NCI-H82 (cell line): ENCODE results near the gene TAX1BP3.
A peak's percentile ranks its signal among the peaks of the same experiment; 100 is the strongest.

Experiments used
- DNase-seq: peaks from one replicate; lab custom pipeline; 2025; lab: John Stamatoyannopoulos, UW

The TAX1BP3 gene

DNA sequence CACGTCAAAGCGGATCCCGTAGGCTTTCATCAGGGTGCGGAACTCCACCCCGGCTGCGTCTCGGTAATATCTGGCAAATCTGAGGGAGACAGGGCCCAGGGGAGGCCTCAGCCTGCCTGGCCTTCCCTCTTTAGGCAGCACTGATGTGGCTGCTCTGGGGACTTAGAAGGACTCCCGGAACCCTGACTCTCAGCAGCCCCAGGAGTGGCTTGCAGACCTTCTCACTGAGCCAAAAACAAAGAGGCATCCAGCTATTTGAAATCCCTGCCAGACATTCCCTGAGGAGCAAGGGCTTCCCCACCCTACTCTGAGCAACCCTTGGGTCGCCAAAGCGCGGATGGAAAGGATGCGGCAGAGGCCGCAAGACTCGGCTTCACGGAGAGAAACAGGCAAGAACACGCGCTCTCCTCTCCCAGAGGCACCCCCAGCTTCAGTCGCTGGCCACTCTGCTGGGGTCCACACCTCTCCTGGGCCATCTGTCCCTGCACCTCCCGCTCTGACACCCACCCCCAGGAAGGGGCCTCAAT lies 19.7 kb upstream of the TAX1BP3 start:
- no peak for DNase-seq

- DNase-seq, result peak; percentile 52
Observed at GRCh38 chr17:3685174-3685573, 16.8 kb upstream of the TAX1BP3 start.

DNA sequence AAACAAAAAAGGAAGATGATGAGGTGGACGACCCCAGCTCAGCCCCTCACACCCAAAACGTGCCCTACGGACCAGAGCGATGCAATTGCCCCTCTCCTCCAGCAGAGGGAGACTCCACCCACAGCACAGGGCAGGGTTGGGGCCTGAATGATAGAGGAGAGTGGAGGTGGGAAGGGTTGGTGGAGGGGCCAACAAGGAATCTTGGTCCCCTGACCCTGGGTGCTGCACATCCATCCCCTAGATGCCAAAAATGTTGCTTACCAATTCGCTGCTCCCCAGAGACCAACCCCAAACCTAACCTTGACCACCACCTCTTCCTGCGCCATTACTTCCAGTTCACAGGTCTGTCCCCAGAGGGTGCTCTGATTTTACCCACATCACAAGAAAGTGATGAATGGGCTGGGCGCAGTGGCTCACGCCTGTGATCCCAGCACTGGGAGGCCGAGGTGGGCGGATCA lies 14.7 kb upstream of the TAX1BP3 start:
- peak; percentile 76 for DNase-seq

DNA sequence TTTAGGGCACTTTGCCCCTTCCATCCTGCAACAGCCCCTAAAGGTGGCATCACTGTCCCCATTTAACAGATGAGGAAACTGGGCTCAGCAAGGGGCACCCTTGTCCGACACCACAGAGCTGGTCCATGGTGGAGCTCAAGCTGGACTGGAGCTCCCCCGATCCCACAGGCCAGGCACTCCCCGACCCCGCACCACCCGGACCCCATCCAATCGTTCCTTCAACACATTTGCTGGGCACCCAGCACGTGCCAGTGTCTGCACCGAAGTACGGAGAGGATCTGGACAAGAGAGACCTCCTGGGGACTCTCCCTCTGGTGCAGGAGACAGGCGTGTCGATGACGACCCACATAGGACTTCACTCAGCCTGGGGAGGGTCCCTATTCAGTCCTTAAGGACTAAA lies 13.7 kb upstream of the TAX1BP3 start:
- DNase-seq, result no peak

DNA sequence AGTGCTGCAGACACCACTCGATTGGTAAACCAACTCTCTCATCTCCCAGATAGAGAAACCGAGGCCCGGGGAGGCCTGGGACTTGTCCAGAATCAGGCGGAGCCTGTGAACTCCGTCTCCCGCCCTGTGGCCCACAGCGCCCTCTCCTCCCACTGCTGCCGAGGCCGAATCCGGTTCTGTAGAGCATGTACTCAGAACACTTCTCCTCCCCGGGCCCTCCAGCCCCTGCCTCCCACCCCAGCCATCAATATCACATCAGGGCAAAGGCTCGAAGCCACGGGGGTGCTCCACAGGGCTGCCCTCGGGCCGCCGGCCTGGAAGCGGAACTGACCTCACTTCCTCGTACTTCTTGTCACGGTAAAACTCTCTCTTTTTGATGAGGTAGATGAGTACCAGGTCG lies 13.2 kb upstream of the TAX1BP3 start:
- DNase-seq, result no peak

GRCh38 chr17:3681057-3681456 lies 12.7 kb upstream of the TAX1BP3 start:
- DNase-seq, result no peak

DNA sequence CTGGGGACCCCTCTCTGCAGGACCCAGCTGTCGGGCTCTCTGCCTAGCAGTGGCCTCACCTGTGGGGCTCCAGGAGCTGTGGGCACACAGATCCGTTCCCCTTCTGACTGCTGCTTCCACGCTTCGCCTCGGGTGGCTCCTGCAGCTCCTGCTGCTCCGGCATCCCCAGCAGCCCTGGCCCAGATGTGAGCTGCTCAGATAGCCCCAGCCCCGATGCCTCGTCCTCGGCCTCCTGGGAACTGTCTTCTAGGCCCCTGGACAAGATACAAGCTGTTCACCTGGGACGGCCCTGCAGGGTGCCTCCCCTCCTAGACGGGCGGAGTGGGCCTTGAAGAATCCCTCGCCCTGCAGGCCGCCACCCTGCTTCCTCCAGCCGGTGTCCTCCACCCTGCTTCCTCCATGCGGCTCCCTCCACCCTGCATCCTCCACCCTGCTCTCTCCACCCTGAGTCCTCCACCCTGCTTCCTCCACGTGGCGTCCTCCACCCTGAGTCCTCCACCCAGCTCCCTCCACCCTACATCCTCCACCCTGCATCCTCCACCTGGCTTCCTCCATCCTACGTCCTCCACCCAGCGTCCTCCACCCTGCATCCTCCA lies 11.3 kb upstream of the TAX1BP3 start:
- peak; percentile 39 for DNase-seq

GRCh38 chr17:3678821-3679530 lies 10.6 kb upstream of the TAX1BP3 start:
- DNase-seq, result no peak

DNA sequence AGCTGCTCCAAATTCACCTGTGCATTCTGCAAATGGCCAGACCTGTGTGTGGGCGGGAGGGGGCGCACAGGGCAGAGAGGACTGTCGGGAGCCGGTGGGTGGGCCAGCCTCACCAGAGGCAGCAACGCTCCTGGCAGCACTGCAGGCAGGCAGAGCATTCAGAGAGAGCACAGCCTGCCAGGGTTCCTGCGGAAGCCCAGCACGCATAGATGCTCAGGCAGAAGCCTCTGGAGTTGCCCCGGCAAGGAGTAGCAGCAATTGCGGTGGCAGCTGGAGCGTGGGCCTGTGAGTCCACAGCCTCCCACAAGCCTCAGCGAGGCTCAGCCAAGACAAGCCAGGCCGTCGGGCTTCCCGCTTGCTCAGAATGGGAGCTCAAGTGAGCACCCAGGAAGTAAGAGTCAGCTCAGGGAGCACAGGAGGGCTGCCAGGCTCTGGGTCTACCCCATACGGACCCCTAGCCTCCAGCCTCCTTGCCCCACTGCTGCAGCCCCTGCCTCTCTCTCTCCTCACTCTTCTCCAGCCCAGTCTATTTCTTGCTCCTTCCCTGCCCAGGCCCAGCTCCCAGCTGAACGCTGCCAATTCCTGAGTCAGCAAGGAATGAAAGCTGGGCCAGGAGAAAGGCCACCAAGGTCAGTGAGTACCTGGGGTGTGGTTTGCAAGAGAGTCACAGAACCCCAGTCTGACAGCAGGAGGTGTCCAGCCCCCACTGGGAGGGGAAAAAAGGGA lies 9.9 kb upstream of the TAX1BP3 start:
- peak; percentile 52 for DNase-seq

DNA sequence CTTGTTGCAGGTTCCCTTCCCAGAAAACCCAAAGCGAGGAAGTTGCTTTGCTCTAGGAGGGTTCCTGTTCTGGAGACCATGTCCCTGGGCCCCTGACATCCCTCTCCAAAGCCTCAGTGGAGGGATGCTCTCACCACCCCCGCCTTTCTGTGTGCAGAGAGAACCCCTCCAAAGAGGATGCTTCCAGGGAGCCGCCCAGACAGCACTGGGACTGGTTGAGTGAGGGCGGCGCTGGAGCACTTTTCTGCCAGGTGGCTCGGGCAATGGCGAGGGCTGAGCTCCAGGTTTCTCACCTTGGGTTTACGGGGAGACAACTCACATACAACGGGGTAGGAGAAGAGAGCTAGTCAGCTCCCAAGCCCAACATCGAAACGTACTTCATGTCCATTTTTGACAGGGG lies 7.5 kb upstream of the TAX1BP3 start:
- no peak for DNase-seq

DNA sequence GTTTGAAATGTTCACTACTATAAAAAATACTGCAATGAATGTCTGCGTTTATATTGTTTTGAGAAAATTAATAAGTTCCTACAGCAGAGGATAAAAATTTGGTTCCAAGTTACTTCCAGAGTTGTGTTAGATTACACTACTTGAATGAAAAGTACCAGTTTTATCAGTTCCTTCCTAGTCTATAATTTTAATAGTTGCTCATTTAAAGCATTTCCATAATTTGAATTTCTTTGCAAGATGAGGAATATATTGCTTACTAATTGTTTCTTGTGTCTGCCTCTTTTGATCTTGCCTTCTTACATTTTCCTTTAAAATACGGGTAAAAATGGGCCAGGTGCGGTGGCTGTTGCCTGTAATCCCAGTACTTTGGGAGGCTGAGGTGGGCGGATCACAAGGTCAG lies 4.2 kb upstream of the TAX1BP3 start:
- DNase-seq, result no peak

- peak; percentile 38 for DNase-seq
Observed at GRCh38 chr17:3669548-3669947, 1.2 kb upstream of the TAX1BP3 start.

DNA sequence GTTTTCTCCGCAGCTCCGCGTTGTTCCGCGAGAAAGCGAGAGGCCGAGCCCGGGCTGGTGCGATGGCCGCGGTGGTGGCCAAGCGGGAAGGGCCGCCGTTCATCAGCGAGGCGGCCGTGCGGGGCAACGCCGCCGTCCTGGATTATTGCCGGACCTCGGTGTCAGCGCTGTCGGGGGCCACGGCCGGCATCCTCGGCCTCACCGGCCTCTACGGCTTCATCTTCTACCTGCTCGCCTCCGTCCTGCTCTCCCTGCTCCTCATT lies 638 bp upstream of the TAX1BP3 start:
- no peak for DNase-seq

DNA sequence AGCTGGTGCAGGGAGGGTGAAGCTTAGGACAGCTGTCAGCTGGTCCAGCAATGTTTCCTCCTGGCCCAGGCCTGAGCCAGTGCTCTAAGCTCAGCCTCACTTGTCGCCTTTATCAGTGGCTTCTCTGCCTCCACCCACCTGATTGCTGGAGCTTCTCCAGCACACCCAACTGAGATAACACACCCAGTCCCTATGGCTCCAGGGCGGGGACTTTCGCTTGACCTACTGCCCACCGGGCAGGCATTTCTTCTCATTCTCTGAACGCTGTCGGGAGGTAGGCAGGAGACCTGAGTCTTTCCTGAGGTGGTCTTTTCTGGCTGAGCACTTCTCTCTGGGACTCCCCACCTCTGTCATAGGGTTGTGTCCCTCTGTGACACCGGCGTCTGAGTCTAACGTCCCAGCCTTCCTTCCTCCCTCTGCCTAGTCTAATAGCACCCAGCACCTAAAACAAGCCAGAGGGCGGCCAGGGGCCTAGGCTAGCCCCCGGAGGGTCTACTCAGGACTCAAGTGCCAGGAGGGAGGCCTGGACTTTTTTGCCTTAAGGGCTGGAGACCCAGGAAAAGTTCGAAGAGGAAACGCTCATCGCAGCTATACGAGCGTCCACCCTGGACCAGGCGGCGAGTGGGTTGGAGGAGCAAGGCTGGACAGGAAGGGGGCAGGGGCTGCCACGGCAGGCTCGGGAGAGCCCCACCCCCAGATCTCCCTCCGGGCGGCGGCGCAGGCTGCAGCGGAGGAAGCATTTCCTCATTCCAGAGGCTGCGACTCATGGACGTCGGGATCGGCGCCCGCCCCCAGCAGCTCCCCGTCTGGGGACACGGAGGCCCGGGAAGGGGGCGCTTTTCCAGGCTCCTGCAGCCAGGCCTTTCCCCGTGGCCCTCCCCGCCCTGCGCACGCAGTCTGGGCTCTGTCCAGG lies 756 bp downstream of the TAX1BP3 start:
- DNase-seq, result peak; percentile 75

DNA sequence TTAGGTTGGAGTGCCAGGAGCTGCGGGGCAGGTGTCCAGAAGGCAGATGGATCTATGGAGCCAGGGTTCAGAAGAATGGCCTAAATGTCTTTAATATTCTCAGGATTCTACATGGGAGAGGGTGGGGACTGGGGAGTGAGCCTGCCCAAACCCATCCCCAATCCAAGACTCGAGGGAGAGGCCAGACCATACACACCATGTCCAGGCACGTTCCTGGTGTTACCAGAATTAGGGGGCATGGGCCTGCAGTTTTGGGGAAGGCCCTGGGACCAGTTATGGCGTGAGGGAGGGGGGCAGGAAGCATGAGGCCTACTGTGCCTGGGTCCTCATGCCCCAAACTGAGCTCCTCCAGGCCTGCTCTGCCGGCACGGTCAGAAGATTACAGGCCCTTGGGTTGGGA lies 1.9 kb downstream of the TAX1BP3 start:
- DNase-seq, result no peak

GRCh38 chr17:3665834-3666233 lies 2.5 kb downstream of the TAX1BP3 start:
- DNase-seq, result no peak

- no peak for DNase-seq
Observed at GRCh38 chr17:3663102-3664011, 5.0 kb downstream of the TAX1BP3 start.

GRCh38 chr17:3660311-3660891 lies 8.0 kb downstream of the TAX1BP3 start:
- no peak for DNase-seq

- no peak for DNase-seq
Observed at GRCh38 chr17:3659541-3660111, 8.8 kb downstream of the TAX1BP3 start.

- no peak for DNase-seq
Observed at GRCh38 chr17:3658784-3659449, 9.5 kb downstream of the TAX1BP3 start.
